NCI-H446 (cell line): ENCODE measurements around the gene TTLL10.
"Not testable (repeated sequence)": the region's sequence is repeated elsewhere in the genome, so short reads cannot be mapped to it uniquely, and the experiment has no call there.

ENCODE experiments used
- DNase-seq, 2 experiments: peaks; one replicate each; lab custom pipeline; 2025; lab: John Stamatoyannopoulos, UW

TTLL10 gene

DNA sequence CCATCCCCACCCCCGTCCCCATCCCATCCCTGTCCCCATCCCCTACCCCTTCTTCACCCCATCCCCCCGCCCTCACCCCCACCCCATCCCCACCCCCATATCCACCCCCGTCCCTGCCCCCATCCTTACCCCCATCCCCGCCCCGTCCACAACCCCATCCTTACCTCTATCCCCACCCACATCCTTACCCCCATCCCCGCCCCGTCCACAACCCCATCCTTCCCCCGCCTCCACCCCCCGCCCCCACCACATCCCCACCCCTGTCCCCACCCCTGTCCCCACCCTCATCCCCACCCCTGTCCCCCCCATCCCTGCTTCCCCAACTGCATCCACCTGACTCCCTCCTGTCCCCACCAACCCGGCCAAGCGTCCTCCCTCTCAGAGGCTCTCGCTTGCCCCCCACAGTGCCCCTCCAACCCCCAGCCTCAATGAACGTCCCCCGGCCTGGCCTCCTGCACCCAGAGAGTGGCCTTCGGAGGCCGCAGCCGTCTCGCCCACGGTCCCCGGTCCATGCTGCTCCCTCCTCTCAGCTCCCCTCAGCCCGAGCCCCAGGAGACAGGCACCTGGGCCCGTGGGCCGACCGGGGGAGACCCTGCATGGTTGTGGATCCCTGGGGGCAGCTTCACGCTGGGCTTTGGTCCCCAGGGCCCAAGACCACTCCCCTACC, 32.3 kb upstream of the TTLL10 start:
- DNase-seq = no peak

DNA sequence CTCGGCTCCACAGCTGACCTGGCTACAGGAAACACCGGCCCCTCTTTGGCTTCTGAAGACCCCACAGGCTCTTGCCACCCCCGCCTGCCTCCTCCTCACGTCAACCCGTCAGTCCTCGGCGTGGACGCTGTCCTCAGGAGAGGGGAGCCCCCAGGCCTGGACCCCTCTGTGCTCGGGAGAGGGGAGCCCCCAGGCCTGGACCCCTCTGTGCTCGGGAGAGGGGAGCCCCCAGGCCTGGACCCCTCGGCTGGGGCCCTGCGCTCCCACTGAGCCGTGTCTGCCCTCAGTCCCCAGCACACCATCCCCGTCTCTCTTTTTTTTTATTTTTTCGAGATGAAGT, 31.8 kb upstream of the TTLL10 start:
- DNase-seq = no peak

DNA sequence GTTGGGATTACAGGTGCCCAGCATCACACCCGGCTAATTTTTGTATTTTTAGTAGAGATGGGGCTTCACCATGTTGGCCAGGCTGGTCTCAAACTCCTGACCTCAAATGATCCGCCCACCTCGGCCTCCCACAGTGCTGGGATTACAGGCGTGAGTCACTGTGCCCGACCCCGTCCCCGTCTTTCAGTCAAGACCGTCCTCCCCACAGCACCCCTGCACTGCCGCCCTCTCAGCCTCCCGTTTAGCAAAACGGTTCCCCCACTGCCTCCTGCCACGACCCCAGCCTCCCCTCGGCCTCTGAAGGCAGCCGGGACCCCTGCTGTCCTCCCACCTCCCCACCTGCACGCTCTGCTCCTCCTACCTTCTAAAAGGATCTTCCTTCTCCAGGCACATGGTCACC, 31.3 kb upstream of the TTLL10 start:
- DNase-seq = not testable (repeated sequence)

DNA sequence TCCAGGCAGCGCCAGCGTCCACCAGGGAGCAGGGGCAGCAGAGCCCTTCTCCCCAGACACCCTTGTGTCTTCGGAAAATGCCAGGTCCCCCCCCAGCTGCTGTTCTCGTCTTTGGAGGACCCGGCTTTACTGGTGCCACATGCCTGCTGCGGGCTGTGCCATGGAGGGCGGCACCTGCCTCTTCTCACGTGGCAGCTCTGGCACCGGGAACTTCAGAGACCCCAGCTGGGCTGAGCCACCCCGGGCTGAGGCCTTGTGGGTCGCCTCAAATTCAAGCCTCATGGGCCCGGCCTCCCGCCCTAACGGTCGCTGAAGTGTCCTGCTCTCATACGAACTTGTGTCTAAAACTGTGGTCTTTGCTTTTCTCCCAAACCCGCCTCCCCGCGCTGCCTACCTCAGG, 30.8 kb upstream of the TTLL10 start:
- no peak for DNase-seq

DNA sequence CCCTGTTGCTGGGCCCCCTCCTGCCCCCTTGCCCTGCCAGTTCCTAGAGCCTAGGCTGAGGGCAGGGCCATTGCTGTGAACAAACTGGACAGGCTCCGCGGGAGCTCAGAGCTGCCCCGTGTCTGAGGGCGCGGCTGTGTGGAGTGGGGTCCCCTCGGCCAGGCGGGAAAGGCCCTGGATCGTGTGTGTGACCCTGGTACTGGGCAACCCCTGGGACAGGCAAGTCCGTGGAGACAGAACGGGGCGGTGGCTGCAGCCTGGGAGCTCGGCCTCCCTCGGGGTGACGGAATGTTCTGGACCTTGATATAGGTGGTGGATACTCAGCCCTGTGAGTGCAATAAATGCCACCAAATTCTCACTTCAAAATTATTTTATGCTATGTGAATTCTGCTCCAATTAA, 30.0 kb upstream of the TTLL10 start:
- no peak for DNase-seq

DNA sequence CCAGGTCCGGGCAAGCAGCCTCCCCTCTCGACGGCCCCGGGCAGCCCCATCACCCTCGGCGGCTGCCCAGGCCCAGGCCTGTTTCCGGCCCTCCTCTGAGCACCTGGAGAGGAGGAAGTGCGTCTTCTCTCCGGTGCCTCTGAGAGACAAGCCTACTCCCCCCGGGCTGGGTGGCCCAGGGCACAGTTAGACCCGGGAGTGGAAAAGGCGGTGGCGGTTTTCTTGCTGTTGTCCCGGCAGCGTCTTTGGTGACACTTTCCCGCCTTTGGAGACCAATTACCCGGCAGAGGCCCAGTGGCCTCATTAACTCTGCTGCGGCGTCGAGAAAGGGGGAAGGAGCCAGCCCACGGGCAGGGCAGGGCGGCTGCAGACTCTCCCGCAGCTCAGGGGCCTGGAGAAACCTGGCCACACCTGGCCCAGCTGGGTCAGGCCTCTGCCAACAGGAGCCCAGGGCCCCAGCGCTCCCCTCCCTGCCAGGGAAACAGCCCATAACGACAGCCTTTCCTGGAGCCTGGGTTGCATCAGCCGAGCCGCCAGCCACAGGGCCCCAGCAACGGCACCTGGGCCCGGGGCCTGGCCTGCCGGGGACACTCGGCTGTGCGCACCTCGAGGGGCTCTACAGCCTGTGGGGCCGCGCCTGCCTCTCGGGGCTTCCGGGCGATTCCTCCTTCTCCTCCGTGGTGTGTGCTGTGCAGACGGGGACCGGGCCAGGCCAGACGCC, 29.4 kb upstream of the TTLL10 start:
- DNase-seq = no peak

DNA sequence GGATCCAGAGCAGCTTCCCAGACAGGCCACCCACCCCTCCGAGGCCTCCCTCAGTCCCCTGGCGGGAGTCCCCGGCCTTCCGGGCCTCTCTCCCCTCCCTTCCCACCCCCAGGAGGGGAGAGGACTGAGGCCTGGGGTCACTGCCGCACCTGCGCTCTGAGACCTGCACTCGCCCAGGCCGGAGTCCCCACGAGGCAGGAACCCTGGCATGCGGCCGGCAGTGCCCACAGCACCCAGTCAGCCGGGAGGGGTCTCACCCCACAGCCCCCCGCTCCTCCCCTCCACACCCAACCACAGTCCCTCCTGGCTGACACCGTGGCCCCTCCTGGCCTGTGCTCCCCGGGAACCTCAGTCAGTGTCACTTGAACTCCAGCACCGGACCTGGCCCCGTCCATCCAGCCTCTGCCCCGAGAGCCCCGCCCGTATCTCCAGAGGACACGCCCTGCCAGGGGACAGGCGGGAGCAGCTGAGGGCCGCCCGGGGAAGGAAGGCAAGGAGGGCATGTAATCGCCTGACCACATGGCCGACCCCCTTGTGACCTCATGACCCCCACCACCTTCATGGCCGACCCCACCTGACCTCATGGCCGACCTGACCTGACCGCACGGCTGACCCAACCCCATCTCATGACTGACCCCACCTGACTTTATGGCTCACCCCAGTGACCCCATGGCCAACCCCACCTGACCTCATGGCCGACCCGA, 28.7 kb upstream of the TTLL10 start:
- DNase-seq = no peak

DNA sequence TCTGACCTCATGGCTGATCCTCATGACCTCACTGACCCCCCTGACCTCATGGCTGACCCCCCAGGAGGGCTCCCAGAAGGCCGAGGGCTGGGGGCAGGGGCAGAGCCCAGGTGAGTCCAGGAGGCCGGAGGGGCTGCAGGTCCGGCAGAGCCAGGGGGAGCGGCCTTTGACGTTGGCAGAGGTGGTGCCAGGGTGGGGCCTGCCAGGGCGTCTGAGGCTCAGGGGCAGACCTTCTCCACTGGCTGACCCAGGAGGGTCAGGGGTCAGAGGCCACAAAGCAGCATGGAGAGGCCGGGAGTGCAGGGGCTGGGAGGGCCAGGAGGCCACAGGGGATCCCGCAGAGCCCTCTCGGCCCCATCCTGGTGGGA, 28.1 kb upstream of the TTLL10 start:
- no peak for DNase-seq

GRCh38 chr1:1146026-1146425, 27.7 kb upstream of the TTLL10 start:
- DNase-seq = no peak

GRCh38 chr1:1146596-1146995, 27.1 kb upstream of the TTLL10 start:
- DNase-seq = no peak

GRCh38 chr1:1148061-1148460, 25.6 kb upstream of the TTLL10 start:
- DNase-seq = no peak

- no peak for DNase-seq
Measured at GRCh38 chr1:1148569-1148968, 25.1 kb upstream of the TTLL10 start.

DNA sequence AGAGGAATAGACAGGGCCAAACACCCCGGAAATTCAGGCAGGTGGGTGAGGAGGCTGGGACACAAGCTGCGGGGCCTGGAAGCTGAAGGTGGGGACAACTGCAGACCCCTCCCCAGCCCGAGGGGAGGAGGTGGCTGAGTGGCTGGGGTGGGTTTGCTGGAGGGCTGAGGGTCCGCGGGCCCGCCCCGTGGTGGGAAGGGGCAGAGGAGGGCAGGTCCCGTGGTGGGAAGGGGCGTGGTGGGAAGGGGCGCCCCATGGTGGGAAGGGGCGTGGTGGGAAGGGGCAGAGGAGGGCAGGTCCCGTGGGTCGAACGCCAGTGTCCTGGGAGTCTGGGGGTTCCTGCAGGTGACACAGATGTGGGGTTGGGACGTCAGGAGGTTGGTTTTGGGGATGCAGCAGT, 24.3 kb upstream of the TTLL10 start:
- DNase-seq = no peak

GRCh38 chr1:1150100-1150499, 23.6 kb upstream of the TTLL10 start:
- no peak for DNase-seq

DNA sequence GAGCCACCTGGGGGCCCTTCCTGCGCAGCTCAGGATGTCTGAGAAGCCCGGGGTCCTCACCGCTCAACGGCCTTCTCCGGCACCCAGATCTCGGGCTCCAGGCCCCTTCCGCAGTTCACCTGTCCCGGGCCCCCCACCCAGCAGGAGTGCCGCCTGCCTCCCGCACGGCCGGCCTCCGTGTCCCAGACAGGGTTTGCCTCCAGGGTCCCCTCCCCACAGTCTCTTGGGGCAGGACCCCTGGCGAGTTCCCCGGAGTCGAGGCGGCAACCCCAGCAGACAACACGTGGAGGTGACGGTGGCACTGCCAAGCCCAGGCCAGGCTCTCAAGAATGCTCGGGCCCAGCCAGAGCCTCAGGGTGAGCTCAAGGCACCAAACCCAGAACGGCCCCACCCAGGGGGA, 22.4 kb upstream of the TTLL10 start:
- DNase-seq = no peak

DNA sequence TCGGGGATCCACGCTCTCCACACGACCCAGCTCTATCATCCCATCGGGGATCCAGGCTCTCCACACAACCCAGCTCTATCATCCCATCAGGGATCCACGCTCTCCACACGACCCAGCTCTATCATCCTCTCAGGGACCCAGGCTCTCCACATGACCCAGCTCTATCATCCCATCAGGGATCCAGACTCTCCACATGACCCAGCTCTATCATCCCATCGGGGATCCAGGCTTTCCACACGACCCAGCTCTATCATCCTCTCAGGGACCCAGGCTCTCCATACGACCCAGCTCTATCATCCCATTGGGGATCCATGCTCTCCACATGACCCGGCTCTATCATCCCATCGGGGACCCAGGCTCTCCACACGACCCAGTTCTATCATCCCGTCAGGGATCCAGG, 21.2 kb upstream of the TTLL10 start:
- DNase-seq = not testable (repeated sequence)

GRCh38 chr1:1153215-1153614, 20.5 kb upstream of the TTLL10 start:
- DNase-seq = not testable (repeated sequence)

DNA sequence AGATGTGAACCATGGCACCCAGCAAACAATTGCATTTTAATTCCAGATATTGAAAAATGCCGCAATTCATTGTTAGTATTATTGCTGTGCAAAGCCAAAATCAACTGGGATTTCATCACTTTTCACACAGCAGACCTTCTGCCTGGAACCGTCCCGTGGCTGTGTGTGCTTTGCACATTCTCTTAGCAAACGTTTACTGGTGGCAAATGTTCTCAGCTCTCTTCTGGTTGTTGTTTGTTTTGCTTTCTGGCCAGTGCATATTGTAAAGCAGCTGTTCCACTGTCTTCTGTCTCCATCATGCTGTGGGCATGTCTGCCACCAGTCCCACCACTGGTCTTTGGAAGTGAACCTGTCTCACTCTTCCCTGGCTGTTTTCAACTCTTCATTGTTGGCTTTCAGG, 19.8 kb upstream of the TTLL10 start:
- DNase-seq = no peak

DNA sequence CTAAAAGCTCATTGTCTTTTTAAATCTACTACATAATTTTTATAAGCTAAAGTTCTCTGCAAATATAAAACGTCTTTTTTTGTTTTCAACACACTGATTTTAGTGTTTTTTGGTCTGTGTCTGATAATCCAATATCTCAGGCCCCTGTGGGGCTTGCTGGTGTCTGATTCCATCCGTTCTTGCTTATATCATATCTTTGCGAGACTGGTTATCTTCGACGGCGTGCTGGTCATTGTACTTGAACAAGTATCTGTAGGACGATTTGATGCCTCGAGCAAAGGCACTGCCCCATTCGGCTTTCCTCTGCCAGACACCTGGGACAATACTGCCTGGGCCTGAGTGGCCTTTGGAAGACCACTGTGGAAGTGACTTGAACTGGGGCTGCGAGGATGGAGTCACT, 18.4 kb upstream of the TTLL10 start:
- no peak for DNase-seq

- DNase-seq = no peak
Measured at GRCh38 chr1:1156140-1157032, 17.3 kb upstream of the TTLL10 start.

DNA sequence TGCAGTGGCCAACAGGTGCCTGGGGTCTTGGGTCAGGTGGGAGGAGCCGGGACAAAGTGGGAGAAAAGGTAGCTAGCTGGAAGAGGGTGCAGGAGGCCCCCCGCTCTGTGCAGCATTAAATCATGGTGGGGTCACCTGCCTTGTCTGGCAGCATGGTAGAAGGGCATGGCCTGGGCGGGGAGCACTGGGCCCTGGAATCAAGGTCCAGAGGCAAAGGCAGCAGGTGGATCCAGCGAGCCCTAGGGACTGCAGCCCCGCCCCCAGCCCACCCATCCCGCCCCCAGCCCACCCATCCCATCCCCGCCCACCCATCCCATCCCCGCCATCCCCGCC, 16.7 kb upstream of the TTLL10 start:
- no peak for DNase-seq

GRCh38 chr1:1157426-1157913, 16.2 kb upstream of the TTLL10 start:
- DNase-seq = no peak
